NCI-H226 (cell line): ENCODE measurements around the gene MATR3.
"Not testable (repeated sequence)": the region's sequence is repeated elsewhere in the genome, so short reads cannot be mapped to it uniquely, and the experiment has no call there.

Experiments used
- DNase-seq: peaks from one replicate; pipeline ENCODE4 v3.0.0-alpha.2; 2015

MATR3 gene, protein sequence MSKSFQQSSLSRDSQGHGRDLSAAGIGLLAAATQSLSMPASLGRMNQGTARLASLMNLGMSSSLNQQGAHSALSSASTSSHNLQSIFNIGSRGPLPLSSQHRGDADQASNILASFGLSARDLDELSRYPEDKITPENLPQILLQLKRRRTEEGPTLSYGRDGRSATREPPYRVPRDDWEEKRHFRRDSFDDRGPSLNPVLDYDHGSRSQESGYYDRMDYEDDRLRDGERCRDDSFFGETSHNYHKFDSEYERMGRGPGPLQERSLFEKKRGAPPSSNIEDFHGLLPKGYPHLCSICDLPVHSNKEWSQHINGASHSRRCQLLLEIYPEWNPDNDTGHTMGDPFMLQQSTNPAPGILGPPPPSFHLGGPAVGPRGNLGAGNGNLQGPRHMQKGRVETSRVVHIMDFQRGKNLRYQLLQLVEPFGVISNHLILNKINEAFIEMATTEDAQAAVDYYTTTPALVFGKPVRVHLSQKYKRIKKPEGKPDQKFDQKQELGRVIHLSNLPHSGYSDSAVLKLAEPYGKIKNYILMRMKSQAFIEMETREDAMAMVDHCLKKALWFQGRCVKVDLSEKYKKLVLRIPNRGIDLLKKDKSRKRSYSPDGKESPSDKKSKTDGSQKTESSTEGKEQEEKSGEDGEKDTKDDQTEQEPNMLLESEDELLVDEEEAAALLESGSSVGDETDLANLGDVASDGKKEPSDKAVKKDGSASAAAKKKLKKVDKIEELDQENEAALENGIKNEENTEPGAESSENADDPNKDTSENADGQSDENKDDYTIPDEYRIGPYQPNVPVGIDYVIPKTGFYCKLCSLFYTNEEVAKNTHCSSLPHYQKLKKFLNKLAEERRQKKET

DNA sequence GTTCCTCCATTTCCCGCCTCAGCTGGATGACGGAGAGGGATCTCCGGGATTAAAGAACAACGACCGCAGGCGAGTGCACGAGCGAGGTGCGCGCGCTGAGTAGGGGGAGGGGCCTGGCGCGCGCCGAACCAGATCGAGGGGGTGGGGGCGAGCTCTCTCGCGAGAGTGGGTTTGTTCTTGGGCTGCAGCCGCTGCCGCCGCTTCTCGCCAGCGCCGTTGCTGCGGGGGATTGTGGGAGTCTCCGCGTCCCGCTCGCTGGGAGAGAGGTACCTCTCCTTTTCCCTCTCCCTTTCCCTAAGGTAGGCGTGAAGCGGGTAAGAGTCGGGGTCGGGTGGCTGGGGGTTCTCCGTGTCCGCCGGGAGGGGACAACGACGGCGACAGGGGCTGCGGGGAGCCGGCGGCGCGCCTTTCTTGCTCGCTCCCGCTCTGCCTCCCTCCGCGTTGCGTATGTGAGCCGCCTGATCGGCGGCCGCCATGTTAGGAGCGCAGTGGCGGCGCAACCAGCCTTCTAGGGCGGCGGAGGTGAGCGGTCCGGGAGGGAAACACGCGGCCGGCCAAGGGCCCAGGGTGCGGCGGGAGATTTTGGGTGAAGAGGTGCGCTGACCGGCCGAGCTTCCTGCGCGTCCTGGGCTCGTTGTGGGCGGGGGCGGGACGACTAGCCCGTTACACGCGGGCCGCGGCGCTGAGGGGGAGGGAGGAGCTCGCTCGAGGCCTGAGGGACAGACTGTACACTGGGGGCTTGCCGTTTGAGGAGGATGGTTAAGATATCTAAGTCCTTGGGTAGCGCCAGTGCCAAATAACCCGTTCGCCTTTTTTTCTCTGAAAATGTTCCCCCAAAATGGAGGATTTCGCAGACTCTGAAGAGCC lies at the start of gene MATR3:
Gene MATR3, plus strand, starts transcription at position 234 of the 867 bp plus-strand sequence. CDS start 13,676 bp downstream, outside the sequence.
- DNase-seq, result peak; percentile 91

GRCh38 chr5:139245637-139246339 lies 47.8 kb upstream of the MATR3 start:
- DNase-seq, result peak; percentile 14

GRCh38 chr5:139246394-139246793 lies 47.1 kb upstream of the MATR3 start:
- DNase-seq, result peak; percentile 85

DNA sequence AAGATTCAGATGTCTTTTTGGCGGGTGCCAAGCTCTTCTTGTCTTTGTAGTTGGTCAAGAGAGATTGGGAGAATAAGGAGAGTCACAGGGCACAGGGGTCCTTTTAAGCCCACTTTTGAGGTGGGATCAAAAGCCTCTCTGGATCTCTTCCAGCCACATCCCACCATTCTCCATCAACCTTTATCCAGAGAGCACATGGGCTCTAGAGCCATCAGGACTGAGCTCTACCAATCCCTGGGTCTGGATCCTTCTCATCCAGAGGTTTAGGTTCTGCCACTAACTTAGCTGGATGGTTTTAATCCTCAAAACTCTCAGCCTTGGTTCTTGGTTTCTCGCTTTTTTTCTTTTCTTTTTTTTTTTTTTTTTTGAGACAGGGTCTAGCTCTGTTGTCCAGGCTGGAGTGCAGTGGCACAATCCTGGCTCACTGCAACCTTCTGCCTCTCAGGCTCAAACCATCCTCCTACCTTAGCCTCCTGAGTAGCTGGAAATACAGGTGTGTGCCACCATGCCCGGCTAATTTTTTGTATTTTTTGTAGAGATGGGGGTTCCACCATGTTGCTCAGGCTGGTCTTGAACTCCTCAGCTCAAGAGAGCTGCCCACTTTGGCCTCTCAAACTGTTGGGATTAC lies 44.6 kb upstream of the MATR3 start:
- DNase-seq, result no peak

DNA sequence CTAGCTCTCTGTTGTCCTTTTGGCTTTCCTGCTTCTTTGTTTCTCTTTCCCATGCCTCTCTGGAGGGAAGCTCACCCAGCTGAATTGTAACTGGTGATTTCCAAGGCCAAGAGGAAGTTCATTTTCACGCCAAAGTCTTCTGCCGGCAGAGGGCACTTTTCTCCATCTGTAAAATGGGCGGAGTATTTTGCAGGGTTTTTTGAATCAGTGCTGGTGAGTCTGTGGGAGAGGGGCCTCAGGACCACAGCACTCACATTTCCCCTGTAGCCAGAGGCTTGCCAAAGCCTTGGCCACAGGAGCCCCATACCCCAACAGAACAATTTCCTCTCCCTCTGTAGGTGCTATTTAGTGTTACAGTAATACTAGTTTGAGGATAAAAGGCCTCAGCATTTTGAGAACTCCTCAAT lies 42.3 kb upstream of the MATR3 start:
- no peak for DNase-seq

DNA sequence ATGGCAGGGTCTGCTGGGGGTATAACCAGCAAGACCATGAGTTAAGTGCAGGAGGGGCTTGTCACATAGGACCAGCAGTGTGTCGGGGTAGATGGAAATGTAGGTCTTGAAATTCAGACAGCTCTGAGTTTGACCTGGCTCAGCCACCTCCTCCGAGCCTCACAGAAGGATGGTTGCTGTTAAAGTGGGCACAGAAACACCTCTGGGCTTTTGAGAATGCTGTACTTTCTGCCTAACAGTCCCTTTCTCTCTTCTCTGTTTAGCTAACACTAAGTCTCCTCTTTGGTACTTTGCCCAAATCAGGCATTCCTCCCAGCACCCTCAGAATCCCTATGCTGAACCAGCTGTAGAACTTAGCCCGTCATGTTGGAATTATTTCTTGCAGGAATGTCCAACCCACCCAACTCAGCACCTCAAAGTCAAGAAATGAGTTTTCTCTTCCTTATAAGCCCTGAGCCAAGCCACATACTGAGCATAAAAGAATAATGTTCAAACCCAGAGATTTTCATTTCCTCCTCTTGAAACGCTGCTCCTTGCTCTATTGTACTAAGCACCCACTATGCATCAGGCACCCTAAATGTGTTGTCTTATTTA lies 41.7 kb upstream of the MATR3 start:
- DNase-seq, result no peak

- no peak for DNase-seq
Observed at GRCh38 chr5:139253115-139253514, 40.4 kb upstream of the MATR3 start.

GRCh38 chr5:139256820-139257219 lies 36.7 kb upstream of the MATR3 start:
- no peak for DNase-seq

GRCh38 chr5:139262059-139262741 lies 31.3 kb upstream of the MATR3 start:
- DNase-seq, result no peak

- peak; percentile 77 for DNase-seq
Observed at GRCh38 chr5:139262742-139263445, 30.6 kb upstream of the MATR3 start.

DNA sequence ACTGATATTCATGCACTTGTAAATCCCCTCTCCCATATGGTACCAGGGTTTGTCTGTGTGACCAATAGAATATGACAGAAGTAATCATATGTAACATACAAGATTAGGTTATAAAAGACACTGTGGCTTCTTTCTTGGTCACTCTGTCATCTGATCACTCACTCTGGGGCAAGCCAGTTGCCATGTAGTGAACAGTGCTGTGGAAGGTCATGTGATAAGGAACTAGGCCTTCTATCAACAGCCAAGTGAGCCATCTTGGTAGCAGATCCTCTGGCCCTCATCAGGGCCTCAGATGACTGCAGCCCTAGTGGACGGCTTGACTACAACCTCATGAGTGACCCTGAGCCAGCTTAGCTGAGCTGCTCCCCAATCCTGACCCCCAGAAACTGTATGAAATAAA lies 30.0 kb upstream of the MATR3 start:
- DNase-seq, result no peak

GRCh38 chr5:139263946-139264345 lies 29.6 kb upstream of the MATR3 start:
- DNase-seq, result no peak

DNA sequence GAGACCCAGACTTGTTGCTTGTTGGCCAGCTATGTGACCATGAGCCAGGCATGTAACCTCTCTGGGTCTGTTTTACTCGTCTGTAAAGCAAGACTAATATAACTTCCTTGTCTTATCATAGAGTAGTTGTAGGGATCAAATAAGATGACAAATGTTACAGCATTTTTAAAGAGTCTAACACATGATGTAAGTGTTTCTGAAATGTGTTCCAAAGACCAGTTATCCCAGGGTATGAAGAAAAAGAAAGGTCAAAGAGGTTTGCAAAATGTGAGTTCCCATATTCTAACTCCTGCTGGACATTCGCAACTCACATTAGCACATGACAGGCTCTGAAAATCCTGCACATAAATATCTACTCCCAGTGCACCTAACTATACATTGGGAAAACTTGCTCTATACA lies 28.5 kb upstream of the MATR3 start:
- DNase-seq, result no peak

DNA sequence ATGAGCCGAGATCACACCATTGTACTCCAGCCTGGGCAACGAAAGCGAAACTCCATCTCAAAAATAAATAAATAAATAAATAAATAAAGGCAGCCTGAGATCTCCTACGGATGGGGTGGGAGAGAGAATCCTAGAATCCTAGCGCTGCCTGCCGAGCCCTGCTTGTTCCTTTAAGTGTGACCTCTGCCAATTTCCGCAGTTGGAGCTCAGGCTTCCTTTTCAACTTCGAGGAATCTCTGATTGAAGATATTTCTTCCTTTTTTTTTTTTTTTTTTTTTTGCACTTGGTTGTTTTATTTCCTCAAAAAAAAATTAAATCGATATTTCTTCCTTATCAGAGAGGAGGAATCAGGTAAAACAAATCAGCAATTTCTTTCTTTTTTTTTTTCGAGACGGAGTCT lies 27.3 kb upstream of the MATR3 start:
- DNase-seq, result no peak

DNA sequence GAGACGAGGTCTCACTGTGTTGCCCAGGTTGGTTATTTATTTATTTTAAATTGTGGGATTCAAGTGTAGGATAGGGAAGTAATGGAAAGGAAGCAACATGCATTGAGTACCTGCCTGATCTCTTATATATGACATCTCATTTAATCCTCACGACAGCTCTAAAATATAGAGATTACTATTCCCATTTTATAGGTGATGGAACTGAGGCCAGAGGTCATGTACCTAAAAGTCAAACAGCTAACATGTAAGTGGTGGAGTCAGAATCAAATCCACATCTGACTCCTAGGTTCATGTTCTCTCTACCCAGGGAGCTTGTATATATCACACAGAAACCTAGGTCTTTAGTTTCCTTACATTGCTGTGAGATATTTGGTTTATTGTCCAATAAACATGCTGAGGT lies 26.1 kb upstream of the MATR3 start:
- DNase-seq, result no peak

GRCh38 chr5:139268364-139269202 lies 25.0 kb upstream of the MATR3 start:
- no peak for DNase-seq

GRCh38 chr5:139270718-139271117 lies 22.8 kb upstream of the MATR3 start:
- DNase-seq, result not testable (repeated sequence)

DNA sequence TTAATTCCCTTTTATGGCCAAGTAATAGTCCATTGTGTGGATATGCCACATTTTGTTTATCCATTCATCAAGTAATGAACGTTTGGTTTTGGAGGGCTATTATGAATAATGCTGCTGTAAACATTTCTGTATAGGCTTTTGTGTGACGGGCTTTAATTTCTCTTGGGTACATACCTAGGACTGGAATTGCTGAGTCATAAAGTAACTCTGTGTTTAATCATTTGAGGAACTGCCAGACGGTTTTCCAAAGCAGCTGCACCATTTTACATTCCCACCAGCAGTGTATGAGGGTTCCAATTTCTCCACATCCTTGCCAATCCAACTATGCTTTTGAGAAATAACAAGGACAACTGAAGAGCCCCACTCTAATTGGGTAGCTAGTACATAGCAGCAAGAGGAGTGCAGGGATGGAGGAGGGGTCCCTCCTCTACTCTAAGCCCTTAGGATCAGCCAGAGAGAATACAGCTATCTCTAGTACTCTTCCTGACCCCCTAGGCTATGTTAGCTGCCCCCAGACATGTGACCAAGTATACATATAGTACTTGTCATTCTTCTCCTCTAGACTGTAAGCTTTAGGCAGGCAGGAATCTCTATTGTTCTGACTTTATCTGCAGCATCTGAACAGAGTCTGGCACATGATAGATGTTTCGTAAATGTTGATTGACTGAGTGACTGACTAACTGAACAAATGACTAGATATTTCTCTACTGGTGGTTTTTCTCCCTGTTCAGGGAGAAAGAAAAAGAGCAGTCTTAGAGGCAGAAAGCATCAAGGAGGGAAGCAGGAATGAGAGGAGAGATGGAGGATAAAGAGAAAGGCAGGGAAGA lies 22.1 kb upstream of the MATR3 start:
- peak; percentile 68 for DNase-seq
